ENCODE results near the gene MKRN2. TPM values are rescaled to one million over a fixed set of nuclear protein-coding genes. Genes with fewer than 3 reads are reported as not detected.

MKRN2 gene
- total and polyA plus RNA-seq, 8 donors: 13.3 to 39.1 (median 17.9) TPM

- 63 to 82% (median 70%) methylated on average over 2 of the region's 2 CpGs for WGBS, 5 donors
These were observed 21.9 kb downstream of the MKRN2 start for GRCh38 chr3:12578742-12579141.

GRCh38 chr3:12579456-12579855 is 22.6 kb downstream of the MKRN2 start:
- H3K9me3 ChIP-seq: no peaks in the 10 kb centered on the region
- peaks cover 4 to 22% (median 10%) of the 10 kb centered on the region in 4 donors for H3K4me1 ChIP-seq
- H3K27ac ChIP-seq: peak overlapping the region in 3 of 5 donors; percentile 11 to 62 (median 59)
- DNase-seq: no peak
- TF ChIP-seq POLR2A (IDR thresholded peaks at IDR 0.05): no peak
- TF ChIP-seq EP300 (IDR thresholded peaks at IDR 0.05): no peak
- TF ChIP-seq POLR2AphosphoS5 (IDR thresholded peaks at IDR 0.05): no peak
- TF ChIP-seq CTCF (IDR thresholded peaks at IDR 0.05): no peak
- no peaks in the 10 kb centered on the region for H3K27me3 ChIP-seq
- no peak overlapping the region for H3K4me3 ChIP-seq
- 86 to 93% (median 90%) methylated on average over 3 of the region's 3 CpGs for WGBS, 5 donors
- intact Hi-C loops (cut with DNase I; ENCODE audit: low total_unique reads): no loop called here
- H3K36me3 ChIP-seq: peaks cover 65 to 100% (median 99%) of the 10 kb centered on the region in 4 donors

More at GRCh38 chr3:12578742-12579141, 21.9 kb downstream of the MKRN2 start:
- TF ChIP-seq POLR2A (IDR thresholded peaks at IDR 0.05) (no peak), POLR2AphosphoS5 (IDR thresholded peaks at IDR 0.05) (no peak)
- intact Hi-C loops (cut with DNase I; ENCODE audit: low total_unique reads): no loop called here
- no peak for DNase-seq
- peak overlapping the region in 1 of 5 donors; percentile 62 for H3K27ac ChIP-seq
- H3K36me3 ChIP-seq: peaks cover 65 to 100% (median 99%) of the 10 kb centered on the region in 4 donors
- H3K4me1 ChIP-seq: peaks cover 4 to 24% (median 10%) of the 10 kb centered on the region in 4 donors
- no peak overlapping the region for H3K4me3 ChIP-seq
- H3K9me3 ChIP-seq: no peaks in the 10 kb centered on the region
- no peaks in the 10 kb centered on the region for H3K27me3 ChIP-seq

GRCh38 chr3:12579905-12580304 is 23.0 kb downstream of the MKRN2 start:
- Histone ChIP-seq H3K27me3 (no peaks in the 10 kb centered on the region), H3K36me3 (peaks cover 65 to 100% (median 99%) of the 10 kb centered on the region in 4 donors), H3K9me3 (no peaks in the 10 kb centered on the region), H3K27ac (peak overlapping the region in 3 of 5 donors; percentile 11 to 62 (median 59)), H3K4me1 (peaks cover 4 to 21% (median 10%) of the 10 kb centered on the region in 4 donors), H3K4me3 (no peak overlapping the region)
- 32 to 46% (median 37%) methylated on average over 3 of the region's 3 CpGs for WGBS, 5 donors
- intact Hi-C loops (cut with DNase I; ENCODE audit: low total_unique reads): no loop called here
- peak in 1 of 3 donors; percentile 31 for TF ChIP-seq POLR2AphosphoS5 (IDR thresholded peaks at IDR 0.05)
- no peak for TF ChIP-seq CTCF (IDR thresholded peaks at IDR 0.05)
- no peak for DNase-seq

- no peak for TF ChIP-seq CTCF (IDR thresholded peaks at IDR 0.05)
- TF ChIP-seq EP300 (IDR thresholded peaks at IDR 0.05): no peak
- no peak for TF ChIP-seq POLR2A (IDR thresholded peaks at IDR 0.05)
- TF ChIP-seq POLR2AphosphoS5 (IDR thresholded peaks at IDR 0.05): no peak
- intact Hi-C loops (cut with DNase I; ENCODE audit: low total_unique reads): no loop called here
These were observed 25.8 kb downstream of the MKRN2 start for GRCh38 chr3:12582730-12583129.

GRCh38 chr3:12583280-12583679 is 26.4 kb downstream of the MKRN2 start:
- DNase-seq: no peak
- H3K27me3 ChIP-seq: no peaks in the 10 kb centered on the region
- H3K4me3 ChIP-seq: no peak overlapping the region
- H3K9me3 ChIP-seq: no peaks in the 10 kb centered on the region
- H3K4me1 ChIP-seq: peaks cover 4 to 21% (median 10%) of the 10 kb centered on the region in 4 donors
- no peak overlapping the region for H3K27ac ChIP-seq
- intact Hi-C loops (cut with DNase I; ENCODE audit: low total_unique reads): no loop called here
- no peak for TF ChIP-seq EP300 (IDR thresholded peaks at IDR 0.05)
- no peak for TF ChIP-seq POLR2AphosphoS5 (IDR thresholded peaks at IDR 0.05)
- TF ChIP-seq CTCF (IDR thresholded peaks at IDR 0.05): no peak
- no peak for TF ChIP-seq POLR2A (IDR thresholded peaks at IDR 0.05)
- H3K36me3 ChIP-seq: peaks cover 55 to 100% (median 99%) of the 10 kb centered on the region in 4 donors

More at GRCh38 chr3:12582730-12583129, 25.8 kb downstream of the MKRN2 start:
- H3K9me3 ChIP-seq: no peaks in the 10 kb centered on the region
- no peaks in the 10 kb centered on the region for H3K27me3 ChIP-seq
- no peak overlapping the region for H3K4me3 ChIP-seq
- 67 to 92% (median 81%) methylated on average over 4 of the region's 4 CpGs for WGBS, 5 donors
- H3K36me3 ChIP-seq: peaks cover 58 to 100% (median 99%) of the 10 kb centered on the region in 4 donors
- no peak for DNase-seq
- no peak overlapping the region for H3K27ac ChIP-seq
- peaks cover 4 to 21% (median 10%) of the 10 kb centered on the region in 4 donors for H3K4me1 ChIP-seq
